ENCODE measurements around the gene GM2A. TPM values are rescaled to one million over a fixed set of nuclear protein-coding genes. Genes with fewer than 3 reads are reported as not detected.

The GM2A gene
- total and polyA plus RNA-seq, 2 of the 13 experiments (the other 11 are each of a cell fraction or from before 2014, with no cell fraction given), result 14.6 to 29.6 TPM

GRCh38 chr5:151223447-151224264, 29.3 kb upstream of the GM2A start, which contains the start of gene CCDC69 (continued):
- no peak for TF ChIP-seq GABPA (IDR thresholded peaks at IDR 0.05; ENCODE audit: low read depth, low read length)
- no peak for TF ChIP-seq GABPA (CRISPR knock-in tag; IDR thresholded peaks at IDR 0.05; ENCODE audit: low read depth)
- TF ChIP-seq YY1 (IDR thresholded peaks at IDR 0.05; ENCODE audit: insufficient read depth, insufficient replicate concordance, low read depth, low read length), result peak; percentile 88
- TF ChIP-seq ZNF264 (CRISPR knock-in tag; IDR thresholded peaks at IDR 0.05), result no peak
- TF ChIP-seq ZNF629 (CRISPR knock-in tag; conservative IDR thresholded peaks at IDR 0.05), result no peak
- TF ChIP-seq RELA (CRISPR knock-in tag; IDR thresholded peaks at IDR 0.05), result no peak
- no peak for TF ChIP-seq MAZ (IDR thresholded peaks at IDR 0.05; ENCODE audit: borderline replicate concordance, low read depth, low read length)
- TF ChIP-seq MAZ (CRISPR knock-in tag; IDR thresholded peaks at IDR 0.05; ENCODE audit: low read depth), result no peak
- TF ChIP-seq ZNF343 (CRISPR knock-in tag; IDR thresholded peaks at IDR 0.05), result no peak
- TF ChIP-seq, protein P1, sequence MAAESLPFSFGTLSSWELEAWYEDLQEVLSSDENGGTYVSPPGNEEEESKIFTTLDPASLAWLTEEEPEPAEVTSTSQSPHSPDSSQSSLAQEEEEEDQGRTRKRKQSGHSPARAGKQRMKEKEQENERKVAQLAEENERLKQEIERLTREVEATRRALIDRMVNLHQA (CRISPR knock-in tag; IDR thresholded peaks at IDR 0.05), result no peak
- TF ChIP-seq ZNF282 (IDR thresholded peaks at IDR 0.05; ENCODE audit: partially characterized antibody), result no peak
- TF ChIP-seq, protein P2, sequence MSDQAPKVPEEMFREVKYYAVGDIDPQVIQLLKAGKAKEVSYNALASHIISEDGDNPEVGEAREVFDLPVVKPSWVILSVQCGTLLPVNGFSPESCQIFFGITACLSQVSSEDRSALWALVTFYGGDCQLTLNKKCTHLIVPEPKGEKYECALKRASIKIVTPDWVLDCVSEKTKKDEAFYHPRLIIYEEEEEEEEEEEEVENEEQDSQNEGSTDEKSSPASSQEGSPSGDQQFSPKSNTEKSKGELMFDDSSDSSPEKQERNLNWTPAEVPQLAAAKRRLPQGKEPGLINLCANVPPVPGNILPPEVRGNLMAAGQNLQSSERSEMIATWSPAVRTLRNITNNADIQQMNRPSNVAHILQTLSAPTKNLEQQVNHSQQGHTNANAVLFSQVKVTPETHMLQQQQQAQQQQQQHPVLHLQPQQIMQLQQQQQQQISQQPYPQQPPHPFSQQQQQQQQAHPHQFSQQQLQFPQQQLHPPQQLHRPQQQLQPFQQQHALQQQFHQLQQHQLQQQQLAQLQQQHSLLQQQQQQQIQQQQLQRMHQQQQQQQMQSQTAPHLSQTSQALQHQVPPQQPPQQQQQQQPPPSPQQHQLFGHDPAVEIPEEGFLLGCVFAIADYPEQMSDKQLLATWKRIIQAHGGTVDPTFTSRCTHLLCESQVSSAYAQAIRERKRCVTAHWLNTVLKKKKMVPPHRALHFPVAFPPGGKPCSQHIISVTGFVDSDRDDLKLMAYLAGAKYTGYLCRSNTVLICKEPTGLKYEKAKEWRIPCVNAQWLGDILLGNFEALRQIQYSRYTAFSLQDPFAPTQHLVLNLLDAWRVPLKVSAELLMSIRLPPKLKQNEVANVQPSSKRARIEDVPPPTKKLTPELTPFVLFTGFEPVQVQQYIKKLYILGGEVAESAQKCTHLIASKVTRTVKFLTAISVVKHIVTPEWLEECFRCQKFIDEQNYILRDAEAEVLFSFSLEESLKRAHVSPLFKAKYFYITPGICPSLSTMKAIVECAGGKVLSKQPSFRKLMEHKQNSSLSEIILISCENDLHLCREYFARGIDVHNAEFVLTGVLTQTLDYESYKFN (CRISPR knock-in tag; conservative IDR thresholded peaks at IDR 0.05), result peak; percentile 47
- no peak for TF ChIP-seq ZNF567 (CRISPR knock-in tag; IDR thresholded peaks at IDR 0.05; ENCODE audit: borderline replicate concordance)
- no peak for TF ChIP-seq NCOR1 (IDR thresholded peaks at IDR 0.05; ENCODE audit: borderline replicate concordance, low read length)
- peak; percentile 68; the same call in 1 of the 2 replicates for TF ChIP-seq ZNF136 (CRISPR knock-in tag; IDR thresholded peaks at IDR 0.05; ENCODE audit: low read depth)
- TF ChIP-seq ZBTB39 (CRISPR knock-in tag; IDR thresholded peaks at IDR 0.05), result no peak
- TF ChIP-seq TBX2 (CRISPR knock-in tag; IDR thresholded peaks at IDR 0.05; ENCODE audit: borderline replicate concordance), result peak; percentile 6; the same call in 1 of the 2 replicates
- no peak for TF ChIP-seq ZNF460 (CRISPR knock-in tag; IDR thresholded peaks at IDR 0.05; ENCODE audit: borderline replicate concordance)
- TF ChIP-seq HNRNPL (IDR thresholded peaks at IDR 0.05; ENCODE audit: low read depth, low read length), result no peak
- no peak for TF ChIP-seq ZNF841 (CRISPR knock-in tag; IDR thresholded peaks at IDR 0.05; ENCODE audit: borderline replicate concordance)
- TF ChIP-seq, protein P3, sequence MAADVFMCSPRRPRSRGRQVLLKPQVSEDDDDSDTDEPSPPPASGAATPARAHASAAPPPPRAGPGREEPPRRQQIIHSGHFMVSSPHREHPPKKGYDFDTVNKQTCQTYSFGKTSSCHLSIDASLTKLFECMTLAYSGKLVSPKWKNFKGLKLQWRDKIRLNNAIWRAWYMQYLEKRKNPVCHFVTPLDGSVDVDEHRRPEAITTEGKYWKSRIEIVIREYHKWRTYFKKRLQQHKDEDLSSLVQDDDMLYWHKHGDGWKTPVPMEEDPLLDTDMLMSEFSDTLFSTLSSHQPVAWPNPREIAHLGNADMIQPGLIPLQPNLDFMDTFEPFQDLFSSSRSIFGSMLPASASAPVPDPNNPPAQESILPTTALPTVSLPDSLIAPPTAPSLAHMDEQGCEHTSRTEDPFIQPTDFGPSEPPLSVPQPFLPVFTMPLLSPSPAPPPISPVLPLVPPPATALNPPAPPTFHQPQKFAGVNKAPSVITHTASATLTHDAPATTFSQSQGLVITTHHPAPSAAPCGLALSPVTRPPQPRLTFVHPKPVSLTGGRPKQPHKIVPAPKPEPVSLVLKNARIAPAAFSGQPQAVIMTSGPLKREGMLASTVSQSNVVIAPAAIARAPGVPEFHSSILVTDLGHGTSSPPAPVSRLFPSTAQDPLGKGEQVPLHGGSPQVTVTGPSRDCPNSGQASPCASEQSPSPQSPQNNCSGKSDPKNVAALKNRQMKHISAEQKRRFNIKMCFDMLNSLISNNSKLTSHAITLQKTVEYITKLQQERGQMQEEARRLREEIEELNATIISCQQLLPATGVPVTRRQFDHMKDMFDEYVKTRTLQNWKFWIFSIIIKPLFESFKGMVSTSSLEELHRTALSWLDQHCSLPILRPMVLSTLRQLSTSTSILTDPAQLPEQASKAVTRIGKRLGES (CRISPR knock-in tag; IDR thresholded peaks at IDR 0.05; ENCODE audit: borderline replicate concordance), result no peak
